GM23248 (cell line): ENCODE data around the gene ARHGEF28. TPM values are rescaled to one million over a fixed set of nuclear protein-coding genes. Genes with fewer than 3 reads are reported as not detected.

Experiments
- DNase-seq: peaks from one replicate; pipeline ENCODE4 v3.0.0-alpha.2; 2015
- H2AFZ ChIP-seq: fragments of 200-600 bp; sonication (generic); 2 replicates; pipeline ENCODE4 v1.6.1; 2016; ENCODE audit warnings: antibody characterized with exemption
- H3F3A ChIP-seq: fragments of 200-600 bp; sonication (generic); 2 replicates; pipeline ENCODE4 v1.6.1; 2016; ENCODE audit warnings: mild to moderate bottlenecking, antibody characterized with exemption, mixed run types; ENCODE audit not compliant: insufficient read depth
- H3K27ac ChIP-seq: fragments of 200-600 bp; sonication (generic); 2 replicates; pipeline ENCODE4 v1.5.1; 2016; ENCODE audit warnings: mild to moderate bottlenecking
- H3K27me3 ChIP-seq: fragments of 200-600 bp; sonication (generic); replicated peaks from 2 replicates; pipeline ENCODE4 v1.6.1; 2016; ENCODE audit warnings: mild to moderate bottlenecking; ENCODE audit not compliant: insufficient read depth
- H3K36me3 ChIP-seq: fragments of 200-600 bp; sonication (generic); 2 replicates; pipeline ENCODE4 v1.6.1; 2016; ENCODE audit warnings: low read depth, mild to moderate bottlenecking
- H3K4me1 ChIP-seq: fragments of 200-600 bp; sonication (generic); 2 replicates; pipeline ENCODE4 v1.6.1; 2016; ENCODE audit warnings: mild to moderate bottlenecking; ENCODE audit not compliant: insufficient read depth
- H3K4me2 ChIP-seq: fragments of 200-600 bp; sonication (generic); one replicate; pipeline ENCODE4 v1.6.1; 2016; ENCODE audit warnings: mild to moderate bottlenecking; ENCODE audit not compliant: unreplicated experiment
- H3K4me3 ChIP-seq: fragments of 200-600 bp; sonication (generic); 2 replicates; pipeline ENCODE4 v1.5.1; 2016; ENCODE audit warnings: mild to moderate bottlenecking
- H3K79me2 ChIP-seq: fragments of 200-600 bp; sonication (generic); 2 replicates; pipeline ENCODE4 v1.6.1; 2016; ENCODE audit warnings: mild to moderate bottlenecking; ENCODE audit not compliant: insufficient read depth
- H3K9ac ChIP-seq: fragments of 200-600 bp; sonication (generic); 2 replicates; pipeline ENCODE4 v1.6.1; 2016; ENCODE audit warnings: mild to moderate bottlenecking
- H3K9me2 ChIP-seq: fragments of 200-600 bp; sonication (generic); 2 replicates; pipeline ENCODE4 v1.6.1; 2016; ENCODE audit warnings: mixed run types, mild to moderate bottlenecking, moderate library complexity; ENCODE audit not compliant: insufficient read depth
- H3K9me3 ChIP-seq: fragments of 200-600 bp; sonication (generic); one replicate; pipeline ENCODE4 v1.6.1; 2017; ENCODE audit warnings: low read depth
- H4K20me1 ChIP-seq: fragments of 200-600 bp; sonication (generic); 2 replicates; pipeline ENCODE4 v1.6.0; 2016; ENCODE audit not compliant: insufficient read depth
- EZH2 ChIP-seq: fragments of 200-600 bp; sonication (generic); IDR thresholded peaks from 2 replicates; pipeline ENCODE4 v1.6.1; 2018; ENCODE audit warnings: antibody characterized with exemption, mild to moderate bottlenecking; ENCODE audit not compliant: insufficient read depth, poor library complexity, severe bottlenecking
- EZH2phosphoT487 ChIP-seq: fragments of 200-600 bp; sonication (generic); IDR thresholded peaks from 2 replicates; pipeline ENCODE4 v1.6.1; 2018; ENCODE audit warnings: antibody characterized with exemption, moderate library complexity, mild to moderate bottlenecking, low read depth; ENCODE audit not compliant: insufficient read depth
- WGBS, 2 experiments: methylation state at CpG; one replicate each; pipeline ENCODE4 v1.1.6; 2015 to 2017; ENCODE audit warnings: low lambda C conversion rate in 2 of 2, low coverage in 1 of 2; ENCODE audit errors: missing lambda C conversion rate in 2 of 2; 5-methylcytosine and 5-hydroxymethylcytosine counted together
- in situ Hi-C: fragments of 300-500 bp; cut with MboI; formaldehyde crosslinking; loops from 2 replicates; pipeline ENCODE4 v1.15.0; 2020
- polyA plus RNA-seq: library from polyadenylated mRNA; unstranded; fragments of >200 nt; fragmentation: Nextera tagmentation; extraction: Ambion mirVana; gene quantifications from 2 replicates; pipeline ENCODE4 v1.2.1, GENCODE V29; 2016
- total RNA-seq: library from RNA; depleted of rRNA; stranded (reverse); fragments of >200 nt; shearing (Covaris generic); gene quantifications from 2 replicates; pipeline ENCODE4 v1.2.3, GENCODE V29; 2014

ARHGEF28 gene
- total and polyA plus RNA-seq, 2 experiments from 2014 or later, result 5.0 to 9.6 TPM

DNA sequence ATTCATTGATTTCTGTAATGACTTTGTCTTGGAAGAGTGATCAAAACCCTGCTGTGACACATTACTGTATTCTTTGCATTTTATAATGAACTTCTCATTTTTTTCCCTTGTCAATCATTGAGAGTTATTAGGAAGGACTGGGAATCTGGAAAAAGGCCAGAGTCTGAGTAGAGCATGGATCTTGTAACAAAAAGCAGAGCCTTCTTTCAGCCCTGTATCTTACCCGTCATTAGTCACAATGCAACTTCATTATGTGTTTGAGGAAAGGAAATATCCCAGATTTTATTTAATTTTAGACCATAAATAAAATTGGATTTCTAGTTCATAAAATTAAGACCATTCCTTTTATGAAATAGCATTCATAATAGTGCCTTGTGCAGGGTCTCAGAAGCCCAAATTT, 131.4 kb downstream of the ARHGEF28 start:
- TF ChIP-seq EZH2, result no peak
- TF ChIP-seq EZH2phosphoT487, result no peak
- H3K27ac ChIP-seq, result no peak overlapping the region
- H3K9me2 ChIP-seq, result no peaks in the 10 kb centered on the region
- WGBS, 2 experiments, result 88 to 95% methylated on average over 1 of the region's 1 CpG
- H3K27me3 ChIP-seq, result no peaks in the 10 kb centered on the region
- H3K36me3 ChIP-seq, result no peaks in the 10 kb centered on the region
- H2AFZ ChIP-seq, result no peak overlapping the region
- no peaks in the 10 kb centered on the region for H4K20me1 ChIP-seq
- no peak for DNase-seq
- no peak overlapping the region for H3K4me3 ChIP-seq
- H3K9ac ChIP-seq, result no peak overlapping the region
- H3F3A ChIP-seq, result no peaks in the 10 kb centered on the region
- in situ Hi-C loops, result no loop called here
- no peaks in the 10 kb centered on the region for H3K79me2 ChIP-seq
- no peaks in the 10 kb centered on the region for H3K4me1 ChIP-seq
- H3K4me2 ChIP-seq, result no peak overlapping the region
- no peaks in the 10 kb centered on the region for H3K9me3 ChIP-seq

DNA sequence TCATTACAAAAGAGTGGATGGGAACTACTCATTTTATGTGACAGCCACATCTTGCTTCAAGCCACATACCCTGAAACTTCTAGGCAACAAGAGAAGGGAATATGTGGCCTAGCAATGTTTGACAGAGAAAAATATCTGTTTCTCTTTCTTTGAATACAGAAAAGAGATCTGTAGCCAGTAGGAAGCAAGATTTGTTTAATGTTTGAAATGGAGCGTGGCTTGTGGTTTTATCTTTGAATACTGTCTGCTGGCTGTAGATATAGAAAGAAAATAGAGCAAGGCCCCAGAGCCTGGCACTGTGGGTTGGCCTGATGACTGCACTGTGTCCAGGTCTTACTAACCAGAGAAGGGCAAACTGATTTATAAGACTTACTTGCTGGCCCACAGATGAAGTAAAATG, 133.8 kb downstream of the ARHGEF28 start:
- Histone ChIP-seq H2AFZ (no peak overlapping the region), H4K20me1 (no peaks in the 10 kb centered on the region), H3K4me2 (no peak overlapping the region), H3K9ac (no peak overlapping the region), H3K27me3 (no peaks in the 10 kb centered on the region), H3K9me2 (no peaks in the 10 kb centered on the region), H3F3A (peaks cover 9% of the 10 kb centered on the region), H3K36me3 (no peaks in the 10 kb centered on the region), H3K4me3 (no peak overlapping the region), H3K4me1 (peaks cover 13% of the 10 kb centered on the region), H3K79me2 (no peaks in the 10 kb centered on the region), H3K27ac (no peak overlapping the region), H3K9me3 (no peaks in the 10 kb centered on the region)
- TF ChIP-seq EZH2, result no peak
- TF ChIP-seq EZH2phosphoT487, result no peak
- in situ Hi-C loops, result no loop called here
- 84 to 97% methylated on average over 1 of the region's 1 CpG for WGBS, 2 experiments
- no peak for DNase-seq

- Histone ChIP-seq H3K27me3 (no peaks in the 10 kb centered on the region), H3K79me2 (no peaks in the 10 kb centered on the region), H3K4me3 (no peak overlapping the region), H4K20me1 (no peaks in the 10 kb centered on the region), H3K4me2 (no peak overlapping the region), H3K9me3 (no peaks in the 10 kb centered on the region), H3K4me1 (peaks cover 21% of the 10 kb centered on the region), H3K9ac (no peak overlapping the region), H3F3A (peaks cover 19% of the 10 kb centered on the region), H2AFZ (no peak overlapping the region), H3K36me3 (no peaks in the 10 kb centered on the region), H3K27ac (peak overlapping the region; percentile 13; the same call in 1 of the 2 replicates), H3K9me2 (no peaks in the 10 kb centered on the region)
- in situ Hi-C loops, result no loop called here
- no peak for TF ChIP-seq EZH2phosphoT487
- TF ChIP-seq EZH2, result no peak
- WGBS, 2 experiments, result 68 to 73% methylated on average over 7 of the region's 7 CpGs
- DNase-seq, result peak; percentile 43
These were observed 137.5 kb downstream of the ARHGEF28 start for GRCh38 chr5:73763300-73764032.

GRCh38 chr5:73764586-73764985, 138.6 kb downstream of the ARHGEF28 start:
- peak overlapping the region; percentile 38; the same call in 1 of the 2 replicates for H2AFZ ChIP-seq
- 60 to 66% methylated on average over 2 of the region's 2 CpGs for WGBS, 2 experiments

More at GRCh38 chr5:73764586-73764985, 138.6 kb downstream of the ARHGEF28 start:
- peak; percentile 55 for DNase-seq
- Histone ChIP-seq H3K79me2 (no peaks in the 10 kb centered on the region), H3K27ac (peak overlapping the region; percentile 13), H3K36me3 (peaks cover 3% of the 10 kb centered on the region; the same call in 1 of the 2 replicates), H3F3A (peaks cover 19% of the 10 kb centered on the region), H4K20me1 (no peaks in the 10 kb centered on the region), H3K4me3 (no peak overlapping the region), H3K27me3 (no peaks in the 10 kb centered on the region), H3K4me1 (peaks cover 21% of the 10 kb centered on the region), H3K9ac (no peak overlapping the region), H3K9me2 (no peaks in the 10 kb centered on the region), H3K4me2 (peak overlapping the region; percentile 43), H3K9me3 (no peaks in the 10 kb centered on the region)
- TF ChIP-seq EZH2 (no peak), EZH2phosphoT487 (no peak)
- in situ Hi-C loops, result no loop called here
